ENCODE results near the gene WIZ. TPM values are rescaled to one million over a fixed set of nuclear protein-coding genes. Genes with fewer than 3 reads are reported as not detected.

WIZ gene
- total RNA-seq, 2 donors from 2014 or later, result 27.3 to 46.3 TPM

GRCh38 chr19:15445227-15445605, 4.5 kb downstream of the WIZ start:
- Mint-ChIP-seq H3K4me3 (no peak overlapping the region), H3K27ac (no peak overlapping the region), H3K27me3 (no peaks in the 10 kb centered on the region), H3K4me1 (ENCODE audit: low read depth in 2 of 2) (peaks cover 10 to 14% of the 10 kb centered on the region in 2 donors), H3K9me3 (peaks cover under 1% of the 10 kb centered on the region), H3K36me3 (no peaks in the 10 kb centered on the region)
- no peak for ATAC-seq
- no peak for DNase-seq (ENCODE audit: low spot score)

GRCh38 chr19:15444505-15445226, 5.1 kb downstream of the WIZ start:
- Mint-ChIP-seq H3K27ac (no peak overlapping the region), H3K9me3 (no peaks in the 10 kb centered on the region)

GRCh38 chr19:15443838-15444237, 5.9 kb downstream of the WIZ start:
- H3K36me3 Mint-ChIP-seq, result no peaks in the 10 kb centered on the region
- DNase-seq (ENCODE audit: low spot score) (no peak), ATAC-seq (no peak)
- no peaks in the 10 kb centered on the region for H3K9me3 Mint-ChIP-seq
- no peaks in the 10 kb centered on the region for H3K27me3 Mint-ChIP-seq
- H3K4me1 Mint-ChIP-seq (ENCODE audit: low read depth in 2 of 2), result peaks cover 6 to 11% of the 10 kb centered on the region in 2 donors
- H3K27ac Mint-ChIP-seq, result peak overlapping the region in 1 of 2 donors; percentile 32
- H3K4me3 Mint-ChIP-seq, result no peak overlapping the region

More at GRCh38 chr19:15444505-15445226, 5.1 kb downstream of the WIZ start:
- Mint-ChIP-seq H3K36me3 (no peaks in the 10 kb centered on the region), H3K4me3 (no peak overlapping the region), H3K4me1 (ENCODE audit: low read depth in 2 of 2) (peaks cover 7 to 12% of the 10 kb centered on the region in 2 donors), H3K27me3 (no peaks in the 10 kb centered on the region)
- ATAC-seq (no peak), DNase-seq (ENCODE audit: low spot score) (no peak)

GRCh38 chr19:15443325-15443724, 6.4 kb downstream of the WIZ start:
- Mint-ChIP-seq H3K36me3 (no peaks in the 10 kb centered on the region), H3K9me3 (no peaks in the 10 kb centered on the region), H3K27ac (peak overlapping the region in 1 of 2 donors; percentile 32), H3K4me3 (no peak overlapping the region), H3K4me1 (ENCODE audit: low read depth in 2 of 2) (peaks cover 1 to 6% of the 10 kb centered on the region in 2 donors), H3K27me3 (no peaks in the 10 kb centered on the region)
- DNase-seq (ENCODE audit: low spot score) (no peak), ATAC-seq (no peak)

- DNase-seq (ENCODE audit: low spot score), result no peak
- no peaks in the 10 kb centered on the region for H3K27me3 Mint-ChIP-seq
- H3K27ac Mint-ChIP-seq, result no peak overlapping the region
- ATAC-seq, result no peak
- H3K36me3 Mint-ChIP-seq, result no peaks in the 10 kb centered on the region
- H3K4me1 Mint-ChIP-seq (ENCODE audit: low read depth in 2 of 2), result peaks cover 0 to 3% of the 10 kb centered on the region in 2 donors
- no peak overlapping the region for H3K4me3 Mint-ChIP-seq
- H3K9me3 Mint-ChIP-seq, result no peaks in the 10 kb centered on the region
Observed at GRCh38 chr19:15442142-15442920, 7.4 kb downstream of the WIZ start.

GRCh38 chr19:15441317-15441716, 8.4 kb downstream of the WIZ start:
- H3K9me3 Mint-ChIP-seq, result no peaks in the 10 kb centered on the region
- H3K36me3 Mint-ChIP-seq, result no peaks in the 10 kb centered on the region
- peaks cover 0 to 2% of the 10 kb centered on the region in 2 donors for H3K4me1 Mint-ChIP-seq (ENCODE audit: low read depth in 2 of 2)
- H3K4me3 Mint-ChIP-seq, result no peak overlapping the region
- no peak overlapping the region for H3K27ac Mint-ChIP-seq
- ATAC-seq, result no peak
- H3K27me3 Mint-ChIP-seq, result no peaks in the 10 kb centered on the region
- no peak for DNase-seq (ENCODE audit: low spot score)

- DNase-seq (ENCODE audit: low spot score), result no peak
- H3K36me3 Mint-ChIP-seq, result no peaks in the 10 kb centered on the region
- no peak overlapping the region for H3K4me3 Mint-ChIP-seq
- H3K27ac Mint-ChIP-seq, result no peak overlapping the region
- peaks cover 0 to 4% of the 10 kb centered on the region in 2 donors for H3K4me1 Mint-ChIP-seq (ENCODE audit: low read depth in 2 of 2)
- ATAC-seq, result no peak
- no peaks in the 10 kb centered on the region for H3K27me3 Mint-ChIP-seq
- H3K9me3 Mint-ChIP-seq, result no peaks in the 10 kb centered on the region
Observed at GRCh38 chr19:15439821-15440641, 9.7 kb downstream of the WIZ start.

- Mint-ChIP-seq H3K9me3 (no peaks in the 10 kb centered on the region), H3K27me3 (no peaks in the 10 kb centered on the region), H3K27ac (no peak overlapping the region), H3K36me3 (no peaks in the 10 kb centered on the region), H3K4me3 (no peak overlapping the region), H3K4me1 (ENCODE audit: low read depth in 2 of 2) (peaks cover 0 to 4% of the 10 kb centered on the region in 2 donors)
- ATAC-seq, result no peak
- DNase-seq (ENCODE audit: low spot score), result no peak
Observed at GRCh38 chr19:15439078-15439799, 10.5 kb downstream of the WIZ start.

- Mint-ChIP-seq H3K9me3 (no peaks in the 10 kb centered on the region), H3K27ac (no peak overlapping the region), H3K4me1 (ENCODE audit: low read depth in 2 of 2) (peaks cover under 1 to 5% of the 10 kb centered on the region in 2 donors), H3K27me3 (no peaks in the 10 kb centered on the region), H3K4me3 (no peak overlapping the region), H3K36me3 (no peaks in the 10 kb centered on the region)
- no peak for ATAC-seq
- DNase-seq (ENCODE audit: low spot score), result no peak
Observed at GRCh38 chr19:15438577-15438976, 11.2 kb downstream of the WIZ start.

GRCh38 chr19:15438124-15438496, 11.6 kb downstream of the WIZ start:
- Mint-ChIP-seq H3K4me3 (no peak overlapping the region), H3K27ac (no peak overlapping the region)

GRCh38 chr19:15437355-15438123, 12.2 kb downstream of the WIZ start:
- ATAC-seq, result no peak
- no peak overlapping the region for H3K4me3 Mint-ChIP-seq
- DNase-seq (ENCODE audit: low spot score), result no peak
- H3K27ac Mint-ChIP-seq, result no peak overlapping the region
- no peaks in the 10 kb centered on the region for H3K9me3 Mint-ChIP-seq
- no peaks in the 10 kb centered on the region for H3K36me3 Mint-ChIP-seq
- H3K4me1 Mint-ChIP-seq (ENCODE audit: low read depth in 2 of 2), result peaks cover 8 to 13% of the 10 kb centered on the region in 2 donors
- H3K27me3 Mint-ChIP-seq, result no peaks in the 10 kb centered on the region

More at GRCh38 chr19:15438124-15438496, 11.6 kb downstream of the WIZ start:
- DNase-seq (ENCODE audit: low spot score), result no peak
- no peaks in the 10 kb centered on the region for H3K36me3 Mint-ChIP-seq
- no peaks in the 10 kb centered on the region for H3K27me3 Mint-ChIP-seq
- no peak for ATAC-seq
- peaks cover 5 to 10% of the 10 kb centered on the region in 2 donors for H3K4me1 Mint-ChIP-seq (ENCODE audit: low read depth in 2 of 2)
- no peaks in the 10 kb centered on the region for H3K9me3 Mint-ChIP-seq

- no peak overlapping the region for H3K27ac Mint-ChIP-seq
- ATAC-seq, result no peak
- H3K27me3 Mint-ChIP-seq, result no peaks in the 10 kb centered on the region
- DNase-seq (ENCODE audit: low spot score), result no peak
- peaks cover 10 to 15% of the 10 kb centered on the region in 2 donors for H3K4me1 Mint-ChIP-seq (ENCODE audit: low read depth in 2 of 2)
- H3K9me3 Mint-ChIP-seq, result no peaks in the 10 kb centered on the region
- H3K36me3 Mint-ChIP-seq, result peaks cover 2% of the 10 kb centered on the region
- H3K4me3 Mint-ChIP-seq, result no peak overlapping the region
Observed at GRCh38 chr19:15436826-15437110, 13.0 kb downstream of the WIZ start.
